UCSD-AML1 (cell line): ENCODE results near the gene MLXIP.
"Not testable (repeated sequence)": the region's sequence is repeated elsewhere in the genome, so short reads cannot be mapped to it uniquely, and the experiment has no call there.

Experiments
- DNase-seq: peaks from one replicate; lab custom pipeline; 2025; ENCODE audit not compliant: unreplicated experiment; lab: John Stamatoyannopoulos, UW

MLXIP gene

GRCh38 chr12:122078141-122079032 lies at the start of gene MLXIP:
TSS of gene MLXIP (plus strand) at chr12:122078756. CDS start at chr12:122078854, 98 bp downstream.
- DNase-seq: peak; percentile 93

GRCh38 chr12:122028905-122029560 lies 49.5 kb upstream of the MLXIP start:
- no peak for DNase-seq

- DNase-seq: no peak
Observed at GRCh38 chr12:122029620-122030423, 48.7 kb upstream of the MLXIP start.

GRCh38 chr12:122030424-122031035 lies 48.0 kb upstream of the MLXIP start:
- DNase-seq: no peak

- peak; percentile 56 for DNase-seq
Observed at GRCh38 chr12:122031342-122032216, 47.0 kb upstream of the MLXIP start.

GRCh38 chr12:122032580-122032979 lies 46.0 kb upstream of the MLXIP start:
- no peak for DNase-seq

- no peak for DNase-seq
Observed at GRCh38 chr12:122035292-122035691, 43.3 kb upstream of the MLXIP start.

- no peak for DNase-seq
Observed at GRCh38 chr12:122036153-122036552, 42.4 kb upstream of the MLXIP start.

GRCh38 chr12:122040579-122041386 lies 37.8 kb upstream of the MLXIP start:
- no peak for DNase-seq

- DNase-seq: not testable (repeated sequence)
Observed at GRCh38 chr12:122041458-122041857, 37.1 kb upstream of the MLXIP start.

- no peak for DNase-seq
Observed at GRCh38 chr12:122042910-122043309, 35.6 kb upstream of the MLXIP start.

- DNase-seq: no peak
Observed at GRCh38 chr12:122043476-122043875, 35.1 kb upstream of the MLXIP start.

GRCh38 chr12:122045262-122045661 lies 33.3 kb upstream of the MLXIP start:
- no peak for DNase-seq

- no peak for DNase-seq
Observed at GRCh38 chr12:122046145-122046544, 32.4 kb upstream of the MLXIP start.

- no peak for DNase-seq
Observed at GRCh38 chr12:122048151-122048550, 30.4 kb upstream of the MLXIP start.

- DNase-seq: no peak
Observed at GRCh38 chr12:122049827-122050226, 28.7 kb upstream of the MLXIP start.

- DNase-seq: no peak
Observed at GRCh38 chr12:122050706-122051105, 27.9 kb upstream of the MLXIP start.

- DNase-seq: no peak
Observed at GRCh38 chr12:122051231-122051876, 27.2 kb upstream of the MLXIP start.

- no peak for DNase-seq
Observed at GRCh38 chr12:122052285-122052684, 26.3 kb upstream of the MLXIP start.
